ENCODE measurements around the gene MEST. TPM values are rescaled to one million over a fixed set of nuclear protein-coding genes. Genes with fewer than 3 reads are reported as not detected.

The MEST gene
- total RNA-seq, 4 donors from 2014 or later = 63.6 to 527 (median 235) TPM

- no peak for TF ChIP-seq CTCF (IDR thresholded peaks at IDR 0.05; ENCODE audit: low read depth)
These were observed 21.6 kb downstream of the MEST start for GRCh38 chr7:130513447-130513846.

- no peak for TF ChIP-seq CTCF (IDR thresholded peaks at IDR 0.05; ENCODE audit: low read depth)
These were observed 23.6 kb downstream of the MEST start for GRCh38 chr7:130515315-130516040.

DNA sequence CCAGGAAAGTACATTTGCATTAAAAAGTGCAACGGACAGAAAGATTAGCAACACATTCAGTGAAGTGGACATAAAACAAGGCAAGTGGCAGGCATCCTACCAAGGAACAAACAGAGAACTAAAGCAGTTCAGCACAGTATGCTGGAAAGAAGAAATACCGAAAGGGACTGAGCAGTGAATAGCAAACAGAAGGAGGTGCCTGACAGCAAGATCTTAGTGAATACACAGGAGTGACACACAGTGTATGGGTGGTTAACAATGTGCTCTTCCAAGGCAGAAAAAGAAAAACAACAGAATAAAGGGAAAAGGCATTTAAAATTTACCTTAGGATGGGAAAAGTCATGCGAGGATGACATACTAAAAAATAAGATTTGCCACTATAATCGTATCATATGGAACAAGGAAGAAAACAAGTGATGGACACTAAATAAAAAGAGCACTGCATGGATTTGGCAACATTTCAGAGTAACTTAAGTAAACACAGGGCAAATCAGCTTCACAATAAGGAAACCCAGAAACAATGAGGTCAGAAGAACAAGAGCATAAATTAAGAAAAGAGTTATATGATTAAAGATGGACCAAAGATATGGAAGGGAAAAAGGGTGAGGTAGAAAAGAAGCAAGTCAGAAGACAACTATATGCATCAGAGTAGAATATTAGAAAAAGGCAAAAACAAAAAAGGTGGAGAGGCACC, 29.5 kb downstream of the MEST start:
- no peak for TF ChIP-seq CTCF (IDR thresholded peaks at IDR 0.05; ENCODE audit: low read depth)

DNA sequence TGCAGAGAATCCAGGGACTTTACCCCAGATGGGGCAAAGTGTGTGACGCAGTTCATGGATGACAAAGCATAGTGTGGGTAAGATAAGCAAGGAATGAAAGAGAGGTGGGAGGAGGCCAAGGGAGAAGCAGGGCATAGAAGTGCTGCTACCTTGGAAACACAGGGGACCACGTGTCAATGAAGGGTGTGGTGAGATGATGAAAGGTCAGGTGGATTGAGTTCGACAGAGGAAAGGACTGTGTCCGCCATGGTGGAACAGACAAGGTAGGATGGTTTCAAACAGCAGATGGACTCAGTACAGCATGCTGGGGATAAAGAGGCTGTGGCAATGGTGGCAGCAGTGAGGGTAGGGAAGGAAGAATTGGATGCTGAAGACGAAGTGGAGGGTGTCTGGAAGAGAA, 32.7 kb downstream of the MEST start:
- no peak for TF ChIP-seq CTCF (IDR thresholded peaks at IDR 0.05; ENCODE audit: low read depth)

- TF ChIP-seq CTCF (IDR thresholded peaks at IDR 0.05; ENCODE audit: low read depth) = no peak
These were observed 37.5 kb downstream of the MEST start for GRCh38 chr7:130529417-130529816.

DNA sequence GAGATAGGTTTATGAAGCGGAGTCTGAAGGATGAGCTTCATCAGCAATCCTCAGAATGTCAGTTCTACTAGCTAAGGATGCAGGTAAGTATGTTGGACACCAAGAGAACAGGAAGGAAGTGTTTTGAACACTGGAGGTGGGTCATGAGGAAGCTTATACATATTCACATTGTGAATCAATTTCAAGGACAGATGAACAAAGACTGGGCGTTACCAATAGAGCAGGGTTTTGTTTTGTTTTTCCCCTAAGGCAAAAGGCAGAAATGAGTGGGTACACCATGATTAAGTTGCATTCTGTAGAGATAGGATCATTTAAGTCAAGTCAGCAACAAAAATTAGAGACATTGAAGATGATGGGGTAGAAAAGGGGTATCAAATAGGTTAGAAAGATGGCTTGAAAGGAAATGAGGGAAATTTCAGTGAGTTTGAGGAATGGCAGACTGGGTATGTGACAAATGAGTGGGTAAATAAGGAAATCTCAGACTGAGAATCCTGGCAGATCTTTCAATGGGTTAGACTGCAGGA, 51.7 kb downstream of the MEST start:
- TF ChIP-seq CTCF (IDR thresholded peaks at IDR 0.05; ENCODE audit: low read depth) = no peak

- no peak for TF ChIP-seq CTCF (IDR thresholded peaks at IDR 0.05; ENCODE audit: low read depth)
These were observed 52.5 kb downstream of the MEST start for GRCh38 chr7:130544356-130544755.

Data from subcutaneous adipose tissue (tissue), 4 donors.